Peyer's patch (tissue), 4 donors: ENCODE data around the gene NPTX1. TPM values are rescaled to one million over a fixed set of nuclear protein-coding genes. Genes with fewer than 3 reads are reported as not detected.
A peak's percentile ranks its signal among the peaks of the same experiment; 100 is the strongest.

Experiments used
- DNase-seq, 3 donors: peaks; one replicate each; pipeline ENCODE4 v3.0.0-alpha.2; 2017 to 2019
- H3K27ac ChIP-seq, 4 donors: fragments of 200-600 bp; sonication (generic); one replicate each; pipeline ENCODE4 v1.5.1; 2016 to 2019
- H3K27me3 ChIP-seq, 2 donors: fragments of 200-600 bp; sonication (generic); one replicate each; pipeline ENCODE4 v1.5.1; 2019
- H3K36me3 ChIP-seq, 3 donors: fragments of 200-600 bp; sonication (generic); one replicate each; pipeline ENCODE4 v1.5.1; 2016 to 2019
- H3K4me1 ChIP-seq, 4 donors: fragments of 200-600 bp; sonication (generic); one replicate each; pipeline ENCODE4 v1.5.1; 2016 to 2019
- H3K4me3 ChIP-seq, 4 donors: fragments of 200-600 bp; sonication (generic); 1 replicate in 3 of 4; 2 replicates in 1 of 4; pipeline ENCODE4 v1.5.1; 2016 to 2019; ENCODE audit warnings: mild to moderate bottlenecking in 1 of 4
- H3K9me3 ChIP-seq, 4 donors: fragments of 200-600 bp; sonication (generic); one replicate each; pipeline ENCODE4 v1.5.1; 2016 to 2019; ENCODE audit warnings: mild to moderate bottlenecking in 1 of 4
- POLR2A ChIP-seq, 2 donors: fragments of 450-650 bp; IDR thresholded peaks; one replicate each; pipeline ENCODE4 v1.5.1; 2017; ENCODE audit warnings: antibody characterized with exemption in 2 of 2, mild to moderate bottlenecking in 2 of 2, moderate library complexity in 2 of 2
- total RNA-seq, 4 donors: library from RNA; depleted of rRNA; stranded (reverse); fragments of >200 nt; gene quantifications; one replicate each; pipeline ENCODE4 v1.1.0, GENCODE V29; 2016
- TF ChIP-seq, protein P1 (sequence below), 6 experiments: fragments of 450-650 bp in 4 of 6; fragments of 200-600 bp in 2 of 6; sonication (generic) in 1 of 6; IDR thresholded peaks; one replicate each; pipeline ENCODE4 v1.5.1; 2017 to 2019; ENCODE audit warnings: antibody characterized with exemption in 6 of 6, mild to moderate bottlenecking in 3 of 6, moderate library complexity in 1 of 6

NPTX1 gene
- total RNA-seq, 4 donors from 2014 or later = 0.80 to 1.8 TPM; not detected in 2

DNA sequence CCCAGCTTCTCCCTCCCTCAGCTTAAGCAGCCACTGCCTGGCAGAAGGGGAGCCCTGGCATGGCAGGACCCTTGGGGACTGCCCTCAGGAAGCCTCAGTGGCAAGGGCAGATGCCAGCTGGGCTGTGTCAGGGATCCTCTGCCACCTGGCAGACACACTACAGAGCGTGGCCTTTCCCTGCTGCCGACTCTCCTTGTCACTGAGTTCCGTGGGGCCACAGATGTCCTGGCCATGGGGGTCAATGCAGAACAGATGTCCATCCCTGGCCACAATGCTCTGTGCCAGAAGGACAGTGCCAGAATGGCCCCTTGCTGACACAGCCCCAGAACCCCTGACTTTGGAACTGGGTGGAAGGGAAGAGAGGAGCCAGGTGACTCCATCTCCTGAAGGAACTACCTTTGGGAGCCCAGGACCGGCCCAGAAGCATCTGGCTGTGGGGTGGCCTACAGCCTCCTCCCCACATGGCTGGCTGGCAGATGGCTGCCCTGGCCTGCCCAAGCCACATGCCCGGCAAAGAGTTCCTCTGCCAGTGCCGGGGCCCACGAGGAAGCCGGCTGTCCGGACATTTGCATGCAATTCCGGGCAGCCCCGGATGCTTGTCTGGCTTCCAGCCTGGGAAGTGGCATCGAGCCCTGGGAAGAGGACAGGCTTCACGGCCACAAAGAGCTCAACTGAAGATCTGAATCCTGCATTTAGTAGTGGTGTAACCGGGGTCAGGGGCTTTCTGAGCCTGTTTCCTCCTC, 24.1 kb downstream of the NPTX1 start:
- Histone ChIP-seq H3K27ac (no peak overlapping the region), H3K27me3 (no peaks in the 10 kb centered on the region), H3K36me3 (no peaks in the 10 kb centered on the region), H3K4me3 (no peak overlapping the region), H3K9me3 (no peaks in the 10 kb centered on the region), H3K4me1 (peaks cover 0 to 13% (median 5%) of the 10 kb centered on the region in 4 donors)
- TF ChIP-seq, protein P1, sequence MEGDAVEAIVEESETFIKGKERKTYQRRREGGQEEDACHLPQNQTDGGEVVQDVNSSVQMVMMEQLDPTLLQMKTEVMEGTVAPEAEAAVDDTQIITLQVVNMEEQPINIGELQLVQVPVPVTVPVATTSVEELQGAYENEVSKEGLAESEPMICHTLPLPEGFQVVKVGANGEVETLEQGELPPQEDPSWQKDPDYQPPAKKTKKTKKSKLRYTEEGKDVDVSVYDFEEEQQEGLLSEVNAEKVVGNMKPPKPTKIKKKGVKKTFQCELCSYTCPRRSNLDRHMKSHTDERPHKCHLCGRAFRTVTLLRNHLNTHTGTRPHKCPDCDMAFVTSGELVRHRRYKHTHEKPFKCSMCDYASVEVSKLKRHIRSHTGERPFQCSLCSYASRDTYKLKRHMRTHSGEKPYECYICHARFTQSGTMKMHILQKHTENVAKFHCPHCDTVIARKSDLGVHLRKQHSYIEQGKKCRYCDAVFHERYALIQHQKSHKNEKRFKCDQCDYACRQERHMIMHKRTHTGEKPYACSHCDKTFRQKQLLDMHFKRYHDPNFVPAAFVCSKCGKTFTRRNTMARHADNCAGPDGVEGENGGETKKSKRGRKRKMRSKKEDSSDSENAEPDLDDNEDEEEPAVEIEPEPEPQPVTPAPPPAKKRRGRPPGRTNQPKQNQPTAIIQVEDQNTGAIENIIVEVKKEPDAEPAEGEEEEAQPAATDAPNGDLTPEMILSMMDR (IDR thresholded peaks at IDR 0.05) = no peak
- TF ChIP-seq POLR2A (IDR thresholded peaks at IDR 0.05) = no peak
- no peak for DNase-seq

DNA sequence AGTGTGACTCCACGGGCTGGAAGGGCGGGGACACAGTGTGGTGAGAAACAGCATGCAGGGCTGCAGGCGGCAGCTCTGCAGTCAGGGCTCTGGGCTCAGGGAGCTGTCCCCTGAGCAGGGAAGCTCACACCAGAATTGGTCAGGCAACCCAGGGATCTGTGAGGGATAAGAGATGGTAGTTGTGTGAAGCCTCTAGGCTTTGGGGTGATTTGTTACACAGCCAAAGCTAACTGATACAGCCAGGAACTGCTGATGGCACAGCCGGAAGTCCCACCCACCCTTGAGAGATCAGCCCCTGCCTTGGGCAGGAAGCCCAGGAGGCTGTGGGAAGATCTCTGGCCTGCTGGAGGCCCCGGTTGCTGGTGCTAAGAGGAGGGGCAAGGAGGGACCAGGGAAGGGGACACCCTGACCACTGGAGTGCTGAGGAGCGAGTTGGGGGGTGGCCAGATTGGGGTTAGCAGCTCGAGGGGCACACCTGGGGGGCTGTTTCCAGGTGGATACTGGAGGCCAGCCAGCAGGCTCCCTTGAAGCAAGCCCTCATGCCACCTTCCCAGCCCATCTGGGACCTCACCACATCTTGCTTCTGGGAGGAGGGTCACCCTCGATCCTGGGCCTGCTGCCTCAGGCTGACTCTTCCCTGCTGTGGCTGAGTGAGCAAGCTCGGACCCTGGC, 25.2 kb downstream of the NPTX1 start:
- Histone ChIP-seq H3K4me1 (peaks cover 0 to 13% (median 5%) of the 10 kb centered on the region in 4 donors), H3K27me3 (no peaks in the 10 kb centered on the region), H3K36me3 (no peaks in the 10 kb centered on the region), H3K27ac (no peak overlapping the region), H3K4me3 (no peak overlapping the region), H3K9me3 (no peaks in the 10 kb centered on the region)
- no peak for DNase-seq
- TF ChIP-seq POLR2A (IDR thresholded peaks at IDR 0.05) = no peak
- TF ChIP-seq, protein P1 (IDR thresholded peaks at IDR 0.05) = no peak

DNA sequence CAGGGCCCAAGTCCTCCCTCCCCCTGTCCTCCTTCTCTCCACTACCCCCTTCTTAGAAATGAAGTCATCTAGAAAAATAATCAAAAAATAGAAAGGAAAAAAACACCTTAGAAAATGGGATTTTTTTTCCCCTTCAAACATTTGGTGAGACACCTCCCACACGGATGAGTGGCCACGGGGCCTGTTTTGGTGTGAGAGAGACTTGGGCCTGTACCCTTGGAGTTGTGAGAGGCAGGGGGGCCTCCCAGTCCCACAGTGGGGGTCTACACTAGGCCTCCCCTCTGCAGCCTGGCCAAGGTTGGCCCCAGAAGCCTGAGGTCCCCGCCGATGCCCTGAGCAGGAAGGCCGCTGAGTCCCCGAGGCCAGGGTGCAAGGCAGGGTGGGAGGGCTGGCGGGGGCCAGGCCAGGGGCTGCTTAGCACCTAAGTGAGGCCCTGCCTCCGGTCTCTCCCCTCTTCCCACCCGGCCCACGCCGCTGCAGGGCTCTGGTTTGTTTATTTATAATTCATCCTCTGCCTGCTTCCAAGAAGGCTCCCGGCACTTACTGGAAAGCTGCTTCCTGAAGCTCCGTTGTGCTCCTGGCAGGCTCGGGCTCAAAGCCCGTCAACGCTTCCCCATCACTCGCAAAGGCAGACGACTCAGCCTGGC, 26.4 kb downstream of the NPTX1 start:
- Histone ChIP-seq H3K9me3 (no peaks in the 10 kb centered on the region), H3K4me1 (peaks cover 0 to 13% (median 3%) of the 10 kb centered on the region in 4 donors), H3K36me3 (no peaks in the 10 kb centered on the region), H3K27me3 (no peaks in the 10 kb centered on the region), H3K27ac (peak overlapping the region in 2 of 4 donors; percentile 19 to 52), H3K4me3 (no peak overlapping the region)
- TF ChIP-seq POLR2A (IDR thresholded peaks at IDR 0.05) = no peak
- TF ChIP-seq, protein P1 (IDR thresholded peaks at IDR 0.05) = no peak
- no peak for DNase-seq

DNA sequence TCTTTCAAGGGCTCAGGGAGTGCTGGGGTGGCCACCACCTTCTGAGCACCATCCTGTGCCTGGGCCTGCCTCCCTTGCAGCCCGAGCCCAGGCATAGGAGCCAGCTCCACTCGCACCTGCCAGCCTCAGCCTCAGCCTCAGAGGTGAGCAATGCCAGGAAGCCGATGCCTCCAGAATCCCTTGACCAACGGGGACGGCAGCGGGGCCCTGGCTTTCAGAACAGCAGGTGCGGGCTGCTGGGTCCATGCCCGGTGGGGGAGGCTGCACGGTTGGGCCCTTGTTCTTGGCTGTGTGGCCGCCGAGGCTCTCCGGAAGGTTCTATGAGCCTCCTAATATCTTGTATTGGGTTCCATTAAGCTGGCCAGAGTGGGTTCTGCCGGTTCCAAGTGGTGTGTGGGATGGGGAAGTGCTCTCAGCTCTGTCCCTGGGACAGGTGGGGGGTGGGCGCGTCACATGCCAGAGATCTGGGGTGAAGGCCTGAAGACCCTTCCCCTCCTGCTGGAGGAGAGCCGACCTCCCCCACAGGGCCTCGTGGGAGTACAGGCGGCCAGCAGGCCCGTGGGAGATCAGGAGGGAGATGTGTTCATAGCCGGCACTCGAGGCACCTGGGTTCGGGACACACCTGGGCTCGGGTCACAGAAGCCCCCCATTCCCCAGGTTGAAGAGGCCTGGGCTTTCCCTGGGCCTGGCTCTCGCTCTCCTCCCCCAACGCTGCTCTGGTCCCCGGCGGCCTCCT, 27.0 kb downstream of the NPTX1 start:
- no peak for DNase-seq
- H3K36me3 ChIP-seq = no peaks in the 10 kb centered on the region
- H3K9me3 ChIP-seq = no peaks in the 10 kb centered on the region
- no peak overlapping the region for H3K27ac ChIP-seq
- no peak overlapping the region for H3K4me3 ChIP-seq
- TF ChIP-seq, protein P1 (IDR thresholded peaks at IDR 0.05) = no peak
- TF ChIP-seq POLR2A (IDR thresholded peaks at IDR 0.05) = no peak
- H3K4me1 ChIP-seq = peaks cover 0 to 13% (median 3%) of the 10 kb centered on the region in 4 donors
- H3K27me3 ChIP-seq = no peaks in the 10 kb centered on the region

DNA sequence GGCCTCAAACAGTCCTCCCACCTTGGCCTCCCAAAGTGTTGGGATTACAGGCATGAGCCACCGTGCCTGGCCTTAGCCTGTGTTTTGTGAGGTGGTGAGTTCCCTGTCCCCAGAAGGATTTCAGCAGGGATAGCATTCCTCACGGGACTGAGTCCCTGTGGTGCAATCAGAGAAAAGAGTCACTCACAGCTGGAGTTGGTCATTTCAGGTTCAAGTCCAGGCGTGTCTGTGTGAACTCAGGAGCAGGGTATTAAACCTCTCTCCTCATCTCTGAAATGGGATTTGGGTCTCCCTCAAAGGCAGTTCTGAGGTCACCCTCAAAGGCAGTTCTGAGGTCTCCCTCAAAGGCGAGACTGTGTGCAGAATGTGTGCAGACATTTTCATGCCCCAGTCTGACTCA, 28.6 kb downstream of the NPTX1 start:
- no peak for DNase-seq
- H3K4me1 ChIP-seq = peaks cover 0 to 7% (median 0%) of the 10 kb centered on the region in 4 donors
- no peaks in the 10 kb centered on the region for H3K9me3 ChIP-seq
- TF ChIP-seq, protein P1 (IDR thresholded peaks at IDR 0.05) = no peak
- TF ChIP-seq POLR2A (IDR thresholded peaks at IDR 0.05) = no peak
- no peak overlapping the region for H3K27ac ChIP-seq
- no peaks in the 10 kb centered on the region for H3K36me3 ChIP-seq
- no peak overlapping the region for H3K4me3 ChIP-seq
- no peaks in the 10 kb centered on the region for H3K27me3 ChIP-seq
